HG03135 (cell line): ENCODE data around the gene ZNF362.
"Not testable (repeated sequence)": the region's sequence is repeated elsewhere in the genome, so short reads cannot be mapped to it uniquely, and the experiment has no call there.

Experiments used
- ATAC-seq: cut with Tn5 transposase; IDR thresholded peaks from one replicate; pipeline ENCODE4 v1.9.1; 2021; ENCODE audit warnings: mild to moderate bottlenecking, moderate library complexity; ENCODE audit not compliant: unreplicated experiment

ZNF362 gene

GRCh38 chr1:33282791-33283190 lies 26.5 kb downstream of the ZNF362 start:
- ATAC-seq: no peak

- no peak for ATAC-seq
Observed at GRCh38 chr1:33284049-33284448, 27.8 kb downstream of the ZNF362 start.

GRCh38 chr1:33286451-33287185 lies 30.3 kb downstream of the ZNF362 start:
- no peak for ATAC-seq

- ATAC-seq: no peak
Observed at GRCh38 chr1:33287317-33287716, 31.0 kb downstream of the ZNF362 start.

GRCh38 chr1:33288976-33289857 lies 32.9 kb downstream of the ZNF362 start:
- no peak for ATAC-seq

GRCh38 chr1:33289858-33290154 lies 33.5 kb downstream of the ZNF362 start:
- no peak for ATAC-seq

GRCh38 chr1:33290615-33291014 lies 34.3 kb downstream of the ZNF362 start:
- not testable (repeated sequence) for ATAC-seq

- ATAC-seq: no peak
Observed at GRCh38 chr1:33292726-33293340, 36.5 kb downstream of the ZNF362 start.

GRCh38 chr1:33294071-33295010 lies 38.0 kb downstream of the ZNF362 start:
- no peak for ATAC-seq

- ATAC-seq: no peak
Observed at GRCh38 chr1:33295023-33295422, 38.7 kb downstream of the ZNF362 start.

GRCh38 chr1:33295450-33296081 lies 39.3 kb downstream of the ZNF362 start:
- peak; percentile 70 for ATAC-seq

GRCh38 chr1:33296082-33296458 lies 39.8 kb downstream of the ZNF362 start:
- no peak for ATAC-seq

GRCh38 chr1:33296824-33297223 lies 40.5 kb downstream of the ZNF362 start:
- ATAC-seq: no peak

- ATAC-seq: no peak
Observed at GRCh38 chr1:33297911-33298622, 41.8 kb downstream of the ZNF362 start.

- no peak for ATAC-seq
Observed at GRCh38 chr1:33298623-33299277, 42.5 kb downstream of the ZNF362 start.

GRCh38 chr1:33299461-33300155 lies 43.3 kb downstream of the ZNF362 start:
- no peak for ATAC-seq

GRCh38 chr1:33300673-33301072 lies 44.4 kb downstream of the ZNF362 start:
- no peak for ATAC-seq

GRCh38 chr1:33301273-33301984 lies 45.1 kb downstream of the ZNF362 start:
- no peak for ATAC-seq
